SK-N-MC (cell line): Measurements from ENCODE around the gene L3MBTL3.

Source experiments
- DNase-seq: peaks from one replicate; pipeline ENCODE4 v3.0.0-alpha.2; 2011; ENCODE audit warnings: low read depth, low spot score
- H3K27ac ChIP-seq: fragments of 200-600 bp; sonication (generic); 2 replicates; pipeline ENCODE4 v1.5.1; 2016; ENCODE audit warnings: mixed run types
- H3K36me3 ChIP-seq: fragments of 200-600 bp; sonication (generic); 2 replicates; pipeline ENCODE4 v1.6.1; 2017; ENCODE audit warnings: antibody characterized with exemption, low read length, mixed read lengths; ENCODE audit not compliant: insufficient read depth
- H3K4me3 ChIP-seq: fragments of 200-600 bp; sonication (generic); 2 replicates; pipeline ENCODE4 v1.5.1; 2016
- H3K9ac ChIP-seq: fragments of 200-600 bp; sonication (generic); 2 replicates; pipeline ENCODE4 v1.8.0; 2017; ENCODE audit warnings: mixed run types, mixed read lengths; ENCODE audit not compliant: insufficient read length
- H3K9me3 ChIP-seq: fragments of 200-600 bp; sonication (generic); 2 replicates; pipeline ENCODE4 v1.6.1; 2017; ENCODE audit warnings: low read depth, mild to moderate bottlenecking, antibody characterized with exemption, low read length, moderate library complexity, mixed read lengths
- EZH2 ChIP-seq: fragments of 200-600 bp; sonication (generic); IDR thresholded peaks from one replicate; pipeline ENCODE4 v1.6.1; 2017; ENCODE audit warnings: antibody characterized with exemption
- FOXP2 ChIP-seq: optimal IDR thresholded peaks from 2 replicates; pipeline ENCODE3; 2011; ENCODE audit warnings: mild to moderate bottlenecking, moderate library complexity; ENCODE audit not compliant: insufficient read depth; ENCODE audit errors: extremely low read length, control extremely low read depth
- POLR2AphosphoS5 ChIP-seq: IDR thresholded peaks from 2 replicates; pipeline ENCODE4 v1.6.1; 2012; ENCODE audit warnings: mild to moderate bottlenecking, low read depth, low read length, borderline replicate concordance

Gene L3MBTL3

DNA sequence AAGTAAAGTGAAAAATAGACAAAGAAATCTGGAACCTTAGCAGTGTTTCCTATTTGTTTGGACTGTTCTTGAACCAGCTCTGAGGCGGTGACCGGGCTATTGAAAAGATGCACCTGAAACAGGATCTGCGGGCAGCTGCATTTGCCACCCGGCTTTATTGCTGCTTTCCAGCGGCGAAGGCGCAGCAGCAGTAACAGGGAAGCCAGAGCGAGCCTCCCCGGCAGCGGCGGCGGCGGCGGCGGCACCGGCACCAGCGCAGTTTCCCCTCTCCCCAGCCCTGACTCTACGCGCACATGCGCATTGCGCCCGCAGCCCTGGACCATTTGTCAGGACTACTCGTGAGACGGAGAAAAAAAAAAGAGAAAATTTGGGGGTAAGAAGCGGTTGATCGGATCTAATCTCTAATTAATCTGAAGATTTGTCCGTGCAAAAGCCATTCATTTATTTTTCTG, at the start of gene L3MBTL3:
Gene L3MBTL3, plus strand, starts transcription at position 290 of the 452 bp plus-strand sequence. CDS start 24,119 bp downstream, outside the sequence.
- Histone ChIP-seq H3K9me3 (no peaks in the 10 kb centered on the region), H3K36me3 (peaks cover 4% of the 10 kb centered on the region), H3K27ac (peak within 1 kb of the TSS; percentile 91), H3K9ac (peak within 1 kb of the TSS; percentile 90), H3K4me3 (peak within 1 kb of the TSS; percentile 88)
- TF ChIP-seq EZH2 (no peak), POLR2AphosphoS5 (peak; percentile 57; the same call in 1 of the 2 replicates)
- DNase-seq, result peak; percentile 53

DNA sequence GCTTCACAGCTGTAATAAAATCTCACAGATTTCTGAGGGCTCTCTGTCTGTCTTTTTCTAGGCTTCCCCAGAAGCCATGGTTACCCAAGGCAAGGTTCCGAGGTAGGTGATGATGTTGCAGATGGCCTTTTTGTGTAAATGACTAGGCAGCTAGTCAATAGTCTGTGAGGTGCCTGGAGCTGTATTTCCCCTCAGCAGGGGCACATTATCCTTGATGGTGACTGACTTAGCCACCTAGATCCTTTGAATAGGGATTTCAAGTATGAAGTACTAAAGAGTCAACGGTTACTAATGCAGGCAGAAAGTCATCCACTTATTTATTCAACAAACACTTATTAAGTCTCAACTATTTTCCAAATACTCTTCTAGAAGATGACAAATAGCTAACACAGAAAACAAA, 49.3 kb upstream of the L3MBTL3 start:
- Histone ChIP-seq H3K9me3 (no peaks in the 10 kb centered on the region), H3K4me3 (no peak overlapping the region), H3K36me3 (no peaks in the 10 kb centered on the region), H3K27ac (no peak overlapping the region), H3K9ac (no peak overlapping the region)
- no peak for DNase-seq
- TF ChIP-seq FOXP2, result no peak
- TF ChIP-seq EZH2, result no peak
- no peak for TF ChIP-seq POLR2AphosphoS5

DNA sequence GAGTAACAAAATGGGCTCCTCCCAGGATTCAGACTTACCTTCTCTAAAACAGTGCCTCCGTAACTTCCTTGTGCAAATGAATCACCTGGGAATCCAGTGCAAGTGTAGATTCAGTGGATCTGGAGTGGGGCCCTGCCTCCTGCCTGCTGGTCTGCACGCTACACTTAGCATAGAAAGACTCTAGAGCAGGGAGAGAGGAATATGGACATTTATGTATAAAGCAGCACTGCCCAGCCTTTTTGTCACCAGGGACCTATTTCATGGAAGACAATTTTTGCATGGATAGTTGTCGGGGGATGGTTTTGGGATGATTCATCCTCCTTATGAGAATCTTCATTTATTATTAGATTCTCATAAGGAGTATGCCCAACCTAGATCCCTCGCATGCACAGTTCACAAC, 42.3 kb upstream of the L3MBTL3 start:
- no peaks in the 10 kb centered on the region for H3K36me3 ChIP-seq
- DNase-seq, result no peak
- no peak overlapping the region for H3K9ac ChIP-seq
- H3K9me3 ChIP-seq, result no peaks in the 10 kb centered on the region; the same call in 1 of the 2 replicates
- TF ChIP-seq FOXP2 (no peak), POLR2AphosphoS5 (no peak), EZH2 (no peak)
- no peak overlapping the region for H3K4me3 ChIP-seq
- H3K27ac ChIP-seq, result no peak overlapping the region

DNA sequence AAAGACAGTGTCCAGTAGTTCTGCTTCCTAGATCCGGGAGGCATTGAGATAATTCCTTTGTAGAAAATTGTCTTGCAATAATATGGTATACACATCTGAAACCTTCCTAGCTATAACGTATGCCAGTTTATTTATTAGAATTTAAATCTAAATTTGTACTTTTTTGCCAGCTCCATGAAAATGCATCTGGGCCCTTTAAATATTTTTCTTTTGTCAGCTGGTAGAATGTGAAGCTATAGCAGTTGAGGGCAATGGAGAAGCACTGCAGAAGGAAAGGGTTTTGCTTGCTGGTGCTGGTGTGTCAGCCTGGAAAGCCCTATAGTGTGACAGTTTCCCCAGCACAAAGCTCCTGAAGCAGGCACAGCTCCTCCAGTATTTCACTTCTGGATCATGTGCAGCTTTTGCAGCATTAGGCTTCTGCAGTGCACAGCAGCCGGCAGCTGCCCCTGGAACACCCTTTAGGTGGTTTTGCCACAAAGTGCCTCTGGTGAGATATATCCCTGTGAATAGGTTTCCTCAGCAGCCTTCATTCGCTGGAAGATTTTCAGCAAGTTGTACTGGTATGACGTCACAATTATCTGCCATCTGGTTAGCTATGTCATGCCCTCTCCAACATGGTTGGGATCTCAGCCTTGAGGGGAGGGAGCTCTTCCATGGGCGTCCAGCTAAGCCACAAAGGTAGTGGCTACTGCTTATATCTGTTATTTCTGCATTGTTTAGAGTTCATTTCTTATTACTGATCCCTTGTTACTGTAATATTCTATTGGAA, 40.0 kb upstream of the L3MBTL3 start:
- Histone ChIP-seq H3K36me3 (no peaks in the 10 kb centered on the region), H3K4me3 (no peak overlapping the region), H3K9ac (no peak overlapping the region), H3K9me3 (no peaks in the 10 kb centered on the region; the same call in 1 of the 2 replicates), H3K27ac (no peak overlapping the region)
- no peak for DNase-seq
- no peak for TF ChIP-seq FOXP2
- no peak for TF ChIP-seq EZH2
- TF ChIP-seq POLR2AphosphoS5, result no peak

DNA sequence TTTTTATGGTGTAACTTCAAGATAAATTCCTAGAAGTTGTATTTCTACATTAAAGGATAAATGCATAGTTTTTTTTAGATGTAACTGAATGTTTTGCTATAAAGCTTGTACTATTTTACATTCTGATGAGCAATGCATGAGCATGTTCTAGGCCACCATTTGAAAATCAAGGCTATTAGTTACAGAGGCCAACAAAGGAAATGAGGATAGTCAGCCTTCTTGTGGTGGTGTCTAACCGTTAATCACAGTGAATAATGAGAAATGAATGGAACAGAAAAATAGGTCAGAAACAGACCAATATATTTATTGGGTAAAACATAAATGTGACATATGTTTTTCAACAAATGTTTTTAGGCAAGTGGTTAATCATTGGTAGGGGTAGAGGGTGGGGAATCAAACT, 37.6 kb upstream of the L3MBTL3 start:
- DNase-seq, result no peak
- no peaks in the 10 kb centered on the region; the same call in 1 of the 2 replicates for H3K9me3 ChIP-seq
- H3K27ac ChIP-seq, result no peak overlapping the region
- no peak overlapping the region for H3K4me3 ChIP-seq
- no peak overlapping the region for H3K9ac ChIP-seq
- no peaks in the 10 kb centered on the region for H3K36me3 ChIP-seq
- no peak for TF ChIP-seq FOXP2

DNA sequence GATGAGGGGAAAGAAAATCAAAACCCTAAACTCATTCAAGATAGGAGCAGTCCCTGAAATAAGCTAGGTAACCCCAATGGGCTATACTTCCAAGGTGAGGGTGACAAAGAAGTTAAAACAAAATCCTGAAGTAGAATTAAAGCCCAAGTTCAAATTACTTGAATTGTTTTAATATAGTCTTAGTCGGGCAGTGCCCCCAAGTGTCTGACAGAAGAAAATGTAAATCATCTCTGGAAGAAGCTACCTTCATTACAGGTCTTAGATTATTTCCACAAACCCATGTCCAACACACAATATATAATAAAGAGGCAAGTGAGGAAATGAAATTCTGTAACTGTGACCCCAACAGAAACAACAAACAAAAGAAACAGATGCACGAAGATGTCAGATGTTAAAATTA, 36.8 kb upstream of the L3MBTL3 start:
- Histone ChIP-seq H3K9ac (no peak overlapping the region), H3K9me3 (no peaks in the 10 kb centered on the region; the same call in 1 of the 2 replicates), H3K36me3 (no peaks in the 10 kb centered on the region), H3K27ac (no peak overlapping the region), H3K4me3 (no peak overlapping the region)
- TF ChIP-seq EZH2, result no peak
- TF ChIP-seq FOXP2, result no peak
- no peak for TF ChIP-seq POLR2AphosphoS5
- DNase-seq, result no peak

DNA sequence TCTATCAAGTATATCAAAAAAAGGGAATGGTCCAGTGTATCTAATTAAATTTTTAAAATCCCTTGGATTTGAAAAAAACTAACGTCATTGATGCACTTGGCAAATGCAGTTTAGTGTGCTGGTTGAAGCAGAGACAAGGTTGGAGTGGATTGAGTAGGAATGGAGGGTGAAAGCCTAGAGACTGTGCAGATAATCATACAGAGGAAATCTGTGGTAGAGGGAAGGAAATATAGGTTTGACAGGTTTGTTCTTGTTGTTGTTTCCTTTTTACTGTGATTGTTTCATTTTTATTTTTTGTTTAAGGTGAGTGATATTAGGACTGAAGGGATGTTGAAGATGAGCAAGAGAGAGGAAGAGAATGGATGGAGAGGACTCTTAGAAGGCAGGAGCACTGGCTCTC, 29.0 kb upstream of the L3MBTL3 start:
- Histone ChIP-seq H3K9ac (no peak overlapping the region), H3K27ac (no peak overlapping the region), H3K36me3 (no peaks in the 10 kb centered on the region), H3K9me3 (no peaks in the 10 kb centered on the region), H3K4me3 (no peak overlapping the region)
- no peak for TF ChIP-seq POLR2AphosphoS5
- TF ChIP-seq EZH2, result no peak
- TF ChIP-seq FOXP2, result no peak
- no peak for DNase-seq

DNA sequence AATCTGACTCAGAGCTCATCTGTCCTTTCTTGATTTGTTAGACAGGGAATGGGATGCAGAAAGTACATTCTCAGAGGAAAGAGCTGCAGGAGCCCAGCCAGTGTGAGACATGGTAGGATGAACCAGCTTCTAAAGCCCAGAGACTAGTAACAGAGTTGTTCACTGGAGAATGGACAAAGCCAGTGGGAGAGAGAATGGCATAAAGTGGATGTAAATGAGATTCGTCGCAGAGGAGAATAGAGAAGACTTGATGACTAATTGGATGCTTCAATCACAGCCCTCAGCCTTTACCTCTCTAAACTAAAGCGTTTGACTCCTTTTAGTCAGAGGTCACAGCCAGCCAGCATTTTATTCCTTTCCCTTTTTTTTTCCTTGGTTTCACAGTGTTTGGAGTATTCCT, 25.5 kb upstream of the L3MBTL3 start:
- Histone ChIP-seq H3K4me3 (no peak overlapping the region), H3K9me3 (no peaks in the 10 kb centered on the region), H3K9ac (no peak overlapping the region), H3K27ac (no peak overlapping the region), H3K36me3 (no peaks in the 10 kb centered on the region)
- no peak for DNase-seq
- no peak for TF ChIP-seq FOXP2
- no peak for TF ChIP-seq POLR2AphosphoS5
- no peak for TF ChIP-seq EZH2

DNA sequence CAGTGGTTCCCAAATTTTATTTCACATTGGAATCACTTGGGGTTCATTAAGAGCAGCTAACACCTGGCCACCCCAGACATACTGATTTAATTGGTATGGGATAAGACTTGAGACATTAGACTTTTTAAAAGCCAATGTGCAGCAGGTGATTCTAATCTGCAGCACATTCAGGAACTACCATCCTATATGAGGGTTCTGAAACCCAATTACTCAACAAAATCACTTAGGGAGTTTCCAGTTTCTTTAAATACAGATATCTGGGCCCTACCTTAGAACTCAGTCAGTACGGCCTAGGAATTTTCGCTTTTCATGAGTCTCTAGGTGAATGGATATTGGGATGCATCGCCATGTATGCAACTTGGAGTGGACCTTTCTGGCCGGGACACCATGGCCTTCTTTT, 24.0 kb upstream of the L3MBTL3 start:
- Histone ChIP-seq H3K9me3 (no peaks in the 10 kb centered on the region), H3K4me3 (no peak overlapping the region), H3K9ac (no peak overlapping the region), H3K36me3 (no peaks in the 10 kb centered on the region), H3K27ac (no peak overlapping the region)
- DNase-seq, result no peak
- TF ChIP-seq FOXP2, result no peak
- TF ChIP-seq POLR2AphosphoS5, result no peak
- TF ChIP-seq EZH2, result no peak
